GM18861 (cell line): ENCODE results near the gene KXD1.
"Not testable (repeated sequence)": the region's sequence is repeated elsewhere in the genome, so short reads cannot be mapped to it uniquely, and the experiment has no call there.

Experiments
- ATAC-seq: cut with Tn5 transposase; IDR thresholded peaks from one replicate; pipeline ENCODE4 v1.9.1; 2021; ENCODE audit not compliant: unreplicated experiment

Gene KXD1, protein sequence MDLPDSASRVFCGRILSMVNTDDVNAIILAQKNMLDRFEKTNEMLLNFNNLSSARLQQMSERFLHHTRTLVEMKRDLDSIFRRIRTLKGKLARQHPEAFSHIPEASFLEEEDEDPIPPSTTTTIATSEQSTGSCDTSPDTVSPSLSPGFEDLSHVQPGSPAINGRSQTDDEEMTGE

DNA sequence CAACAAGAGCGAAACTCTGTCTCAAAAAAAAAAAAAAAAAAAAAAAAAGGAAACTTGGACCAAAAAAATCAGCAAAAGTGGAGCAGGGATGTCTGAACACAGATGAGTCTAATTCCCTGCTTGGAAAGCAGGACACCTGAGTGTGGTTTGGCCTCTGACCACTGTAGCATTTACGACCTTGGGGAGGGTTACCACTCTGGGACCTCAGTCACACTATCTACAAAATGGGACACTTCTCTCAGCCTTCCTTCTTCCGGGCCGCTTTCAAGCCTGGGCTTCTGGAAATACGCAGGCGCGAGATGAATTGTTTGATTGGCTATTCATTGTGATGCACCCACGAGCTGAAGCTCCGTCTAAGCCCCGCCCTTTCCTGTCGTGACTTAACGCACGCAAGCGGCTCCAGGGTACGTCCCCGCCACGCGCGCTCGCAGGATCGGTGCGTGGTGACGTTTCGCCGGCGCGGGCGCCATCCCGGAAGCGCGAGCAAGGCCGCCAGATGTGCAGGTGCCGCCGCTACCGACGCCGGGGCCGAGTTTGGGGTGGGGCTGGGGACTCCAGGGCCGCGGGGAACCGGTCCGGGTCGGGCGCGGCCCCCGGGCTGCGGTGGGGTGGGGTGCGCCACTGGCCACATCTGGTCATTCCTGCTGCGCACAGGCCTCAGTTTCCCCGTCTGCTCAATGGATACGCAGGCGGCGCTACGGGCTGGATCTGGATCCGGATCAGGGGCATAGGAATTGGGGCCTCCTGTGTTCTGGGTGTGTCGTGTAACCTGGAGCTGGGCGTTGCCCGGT, at the start of gene KXD1:
KXD1 (plus strand) TSS at position 460 of the 791 bp plus-strand sequence. CDS start 4,187 bp downstream, outside the sequence.
- peak; percentile 89 for ATAC-seq

DNA sequence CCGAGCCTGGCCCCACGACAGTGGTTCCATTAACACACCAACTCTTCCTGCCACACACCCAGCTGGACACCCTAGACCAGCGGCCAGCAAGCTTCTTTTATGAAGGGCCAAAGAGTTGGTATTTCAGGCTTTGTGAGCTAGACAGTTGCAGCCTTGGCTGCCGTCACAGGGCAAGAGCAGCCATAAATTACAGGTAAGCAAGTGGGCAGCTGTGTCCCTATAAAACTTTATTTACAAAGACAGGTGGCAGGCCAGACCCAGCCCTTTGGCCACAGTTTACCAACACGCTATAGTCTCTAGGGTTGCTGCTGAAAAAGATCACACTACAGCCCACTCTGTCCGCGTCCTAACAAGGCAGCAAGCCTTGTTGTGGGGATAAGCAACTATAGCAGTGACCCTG, 49.1 kb upstream of the KXD1 start:
- no peak for ATAC-seq

DNA sequence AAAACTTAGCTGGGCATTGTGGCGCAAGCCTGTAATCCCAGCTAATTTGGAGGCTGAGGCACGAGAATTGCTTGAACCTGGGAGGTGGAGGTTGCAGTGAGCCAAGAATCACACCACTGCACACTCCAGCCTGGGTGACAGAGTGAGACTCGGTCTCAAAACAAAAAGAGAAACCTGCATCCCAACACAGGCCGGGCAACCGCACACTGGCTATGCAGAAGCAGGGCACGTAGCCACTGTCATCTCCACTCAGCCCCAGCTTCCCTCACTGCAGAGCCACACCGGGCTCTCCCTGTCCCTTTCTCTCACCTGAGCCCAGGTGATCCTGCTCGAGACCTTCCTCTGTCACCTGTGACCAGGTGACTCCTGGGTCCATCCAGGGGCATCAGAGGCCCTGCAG, 47.5 kb upstream of the KXD1 start:
- no peak for ATAC-seq

DNA sequence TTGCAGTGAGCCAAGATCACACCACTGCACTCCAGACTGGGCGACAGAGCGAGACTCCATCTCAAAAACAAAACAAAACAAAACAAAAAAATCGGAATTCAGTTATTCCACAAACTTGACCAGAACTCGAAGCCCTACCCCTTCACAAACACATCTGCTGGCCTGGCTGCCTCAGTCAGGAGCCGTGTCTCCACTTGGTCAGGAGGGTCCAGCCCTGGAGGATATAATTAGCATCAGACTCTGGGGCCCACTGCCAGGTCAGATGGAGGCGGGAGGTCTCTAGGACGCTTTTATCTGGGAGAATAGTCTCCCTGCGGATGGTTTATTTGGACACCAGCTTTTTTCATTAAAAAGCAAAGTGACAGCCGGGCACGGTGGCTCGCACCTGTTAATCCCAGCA, 43.8 kb upstream of the KXD1 start:
- ATAC-seq, result no peak

DNA sequence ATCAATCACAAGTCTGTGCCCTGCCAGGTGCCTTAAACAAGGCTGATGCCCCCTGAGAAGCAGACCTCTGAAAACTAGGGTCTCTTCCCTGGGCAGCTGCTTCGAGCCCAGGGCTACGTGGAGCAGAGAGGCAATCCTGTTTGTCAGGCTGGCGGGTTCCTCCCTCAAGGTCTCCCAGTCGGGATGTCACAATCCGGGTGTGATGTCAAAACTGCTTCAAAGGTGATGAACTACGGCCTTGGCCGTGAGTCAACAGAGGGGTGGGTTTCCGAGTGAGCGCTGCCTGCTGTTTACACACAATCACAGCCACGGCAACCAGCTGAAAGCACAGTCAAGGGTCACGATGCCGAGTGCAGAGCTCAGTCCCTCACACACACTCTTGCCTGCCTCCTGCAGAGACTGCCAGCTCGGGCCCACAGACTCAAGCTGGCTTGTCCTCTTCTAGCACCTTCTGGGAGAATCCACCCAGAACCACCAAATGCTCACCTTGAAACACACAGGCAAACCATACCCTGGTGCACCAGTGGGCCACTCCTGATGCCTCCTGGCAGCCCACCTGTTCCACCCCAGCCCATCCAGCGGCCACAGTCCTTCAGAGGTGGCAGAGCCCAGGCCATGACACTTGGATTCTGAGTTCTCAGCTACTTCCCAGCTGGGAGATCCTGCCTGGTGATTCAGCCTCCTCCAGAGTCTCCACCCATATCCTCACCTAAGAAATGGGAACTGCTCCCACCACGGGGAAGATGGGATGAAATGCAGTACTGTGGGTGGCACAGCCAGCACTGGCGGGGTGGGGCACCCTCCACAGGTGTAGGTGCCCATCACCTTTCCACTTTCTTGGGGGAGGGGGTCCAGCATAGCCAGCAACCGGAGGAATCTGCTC, 42.6 kb upstream of the KXD1 start:
- ATAC-seq, result no peak

DNA sequence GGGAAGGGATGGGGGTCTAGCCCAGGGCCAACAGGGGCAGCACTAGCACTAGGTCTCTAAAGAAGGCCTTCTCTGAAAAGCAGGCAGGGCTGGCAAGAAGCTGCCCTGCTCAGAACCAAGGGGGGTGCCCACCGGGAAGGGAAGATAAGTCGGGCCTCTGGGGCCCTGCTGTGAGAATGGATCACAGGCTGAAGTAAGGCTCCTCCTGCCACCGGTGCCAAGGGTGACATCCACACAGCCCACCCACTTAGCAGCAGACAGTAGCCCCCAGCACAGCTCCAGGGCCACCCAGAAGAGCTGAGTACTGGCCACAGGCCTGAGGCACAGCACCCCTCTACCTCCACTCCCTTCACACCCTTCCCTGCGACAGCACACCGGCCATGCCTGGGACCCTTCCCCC, 41.7 kb upstream of the KXD1 start:
- ATAC-seq, result no peak

DNA sequence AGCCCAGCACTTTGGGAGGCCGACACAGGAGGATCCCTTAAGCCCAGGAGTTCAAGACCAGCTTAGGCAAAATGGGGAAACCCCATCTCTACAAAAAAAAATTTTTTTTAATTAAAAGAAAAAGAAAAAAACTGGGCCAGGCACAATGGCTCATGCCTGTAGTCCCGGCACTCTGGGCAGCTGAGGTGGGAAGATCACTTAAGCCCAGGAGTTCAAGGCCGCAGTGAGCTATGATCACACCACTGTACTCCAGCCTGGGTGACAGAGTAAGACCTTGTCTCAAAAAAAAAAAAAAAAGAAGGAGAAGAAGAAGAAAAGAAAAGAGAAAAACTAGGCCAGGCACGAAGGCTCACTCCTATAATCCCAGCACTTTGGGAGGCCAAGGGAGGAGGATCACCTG, 40.1 kb upstream of the KXD1 start:
- ATAC-seq, result no peak

DNA sequence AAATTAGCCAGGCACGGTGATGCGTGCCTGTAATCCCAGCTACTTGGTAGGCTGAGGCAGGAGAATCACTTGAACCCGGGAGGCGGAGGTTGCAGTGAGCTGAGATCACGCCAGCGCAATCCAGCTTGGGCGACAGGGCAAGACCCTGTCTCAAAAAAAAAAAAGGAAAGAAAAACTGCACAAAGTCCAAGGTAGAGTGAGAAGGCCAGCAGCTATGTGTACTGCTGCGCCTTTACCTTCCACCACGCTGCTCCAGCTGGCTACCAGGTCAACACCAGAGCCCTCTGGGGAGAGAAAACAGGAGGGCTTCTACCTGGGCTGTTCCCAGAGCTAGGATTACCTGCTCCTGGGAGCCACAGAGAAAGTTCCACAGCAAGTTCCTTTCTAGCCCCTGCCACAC, 39.0 kb upstream of the KXD1 start:
- no peak for ATAC-seq

DNA sequence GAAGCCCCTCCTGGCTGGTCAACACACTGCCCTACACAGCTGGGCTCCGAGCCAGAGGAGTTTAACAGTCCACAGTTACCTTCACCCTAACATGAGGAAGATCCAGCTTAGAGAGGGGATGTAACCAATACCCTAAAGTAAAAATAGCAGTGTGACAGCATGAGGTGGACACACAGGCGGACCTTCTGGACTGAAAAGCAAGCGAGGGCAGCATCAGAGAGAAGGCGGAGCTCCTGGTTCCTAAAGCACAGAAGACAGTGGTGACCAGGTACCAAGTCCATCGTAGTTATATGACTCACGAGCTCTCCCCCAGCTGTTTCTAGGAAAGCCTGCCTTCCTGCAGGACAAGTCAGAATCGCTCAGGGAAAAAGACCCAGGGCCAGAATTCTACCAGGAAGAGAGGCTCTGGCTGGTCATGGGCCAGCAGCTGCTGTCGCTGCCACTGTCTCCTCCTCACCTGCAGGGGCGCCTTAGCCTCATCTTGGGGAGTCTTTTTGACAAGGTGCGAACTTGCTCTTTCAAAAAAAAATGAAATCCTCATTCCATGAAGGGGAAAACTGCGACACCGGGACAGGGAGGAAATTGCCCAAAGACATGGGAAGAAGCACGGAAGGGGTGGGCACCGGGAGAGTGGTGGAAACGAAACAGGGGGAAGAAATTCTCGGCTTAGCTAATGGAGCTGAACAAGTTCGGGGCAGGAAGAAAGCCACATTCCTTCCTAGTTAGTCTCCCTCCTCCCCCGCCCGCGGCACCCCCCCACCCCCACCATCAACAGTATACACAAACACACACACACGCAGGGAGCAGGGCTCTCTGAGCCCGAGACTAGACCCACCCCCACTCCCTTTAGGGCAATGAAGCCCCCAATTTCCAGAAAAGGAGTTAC, 37.5 kb upstream of the KXD1 start:
- no peak for ATAC-seq

DNA sequence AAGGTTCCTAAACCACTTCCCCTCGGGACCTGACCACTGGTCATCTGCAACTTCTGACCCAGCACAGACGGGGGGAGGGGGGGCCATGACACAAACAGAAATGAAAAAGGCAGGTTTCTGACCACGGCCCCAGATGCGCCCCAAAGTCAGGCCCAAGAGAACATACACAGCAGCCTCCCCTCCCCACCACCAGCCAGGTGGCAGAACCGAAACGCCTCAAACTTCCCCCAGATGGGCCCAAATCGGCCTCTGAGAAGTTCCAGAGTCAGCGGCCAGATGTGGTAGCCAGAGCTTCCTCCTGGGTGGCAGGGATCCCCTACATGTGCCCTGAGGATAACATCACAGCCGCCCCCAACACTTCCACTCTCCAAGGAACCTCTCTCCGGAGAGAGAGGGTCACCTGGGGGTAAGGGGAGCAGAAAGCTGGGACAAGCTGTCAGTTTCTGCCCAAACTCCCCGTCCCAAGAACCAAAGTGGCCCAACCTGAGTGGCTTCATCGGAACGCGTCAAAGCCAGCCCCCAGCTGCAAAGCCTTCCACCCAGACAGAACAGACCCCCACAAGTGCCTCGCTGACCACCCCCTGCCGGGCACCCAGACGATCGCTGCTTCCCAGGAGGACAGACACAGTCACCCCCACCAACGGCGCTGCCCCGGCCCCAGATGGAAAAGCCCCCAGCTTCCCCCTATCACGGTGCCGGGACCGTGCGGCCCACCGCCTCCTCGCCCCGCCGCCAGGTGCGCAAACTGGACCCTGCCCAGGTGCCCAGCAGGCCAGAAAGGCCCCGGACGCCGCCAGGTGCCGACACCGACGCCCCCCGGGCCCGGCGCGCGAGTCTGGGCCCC, 36.6 kb upstream of the KXD1 start:
- ATAC-seq, result no peak

DNA sequence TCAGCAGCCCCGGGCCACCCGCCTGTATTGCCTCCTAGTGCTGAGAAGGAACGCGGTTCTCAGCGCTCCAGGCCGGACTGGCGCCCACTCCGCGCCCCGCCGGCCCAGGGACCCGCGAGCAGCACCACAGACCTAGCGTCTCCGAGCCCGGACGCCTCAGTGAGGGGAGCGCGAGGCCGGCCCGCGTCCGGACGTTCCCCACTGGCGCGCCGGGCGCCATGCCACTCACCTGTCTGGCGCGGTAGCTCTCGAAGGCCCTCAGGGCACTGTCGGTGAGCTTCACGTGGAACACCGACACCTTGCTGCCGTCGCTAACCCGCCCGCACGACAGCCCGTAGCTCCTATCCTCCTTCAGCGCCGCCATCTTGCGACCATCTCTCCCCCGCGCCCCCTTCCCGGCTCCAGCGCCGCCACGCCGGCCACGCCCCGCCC, 36.0 kb upstream of the KXD1 start, which contains the start of gene ELL:
ELL (minus strand) TSS at position 379 of the 432 bp plus-strand sequence; CDS start at position 364, 15 bp downstream.
- ATAC-seq, result no peak

DNA sequence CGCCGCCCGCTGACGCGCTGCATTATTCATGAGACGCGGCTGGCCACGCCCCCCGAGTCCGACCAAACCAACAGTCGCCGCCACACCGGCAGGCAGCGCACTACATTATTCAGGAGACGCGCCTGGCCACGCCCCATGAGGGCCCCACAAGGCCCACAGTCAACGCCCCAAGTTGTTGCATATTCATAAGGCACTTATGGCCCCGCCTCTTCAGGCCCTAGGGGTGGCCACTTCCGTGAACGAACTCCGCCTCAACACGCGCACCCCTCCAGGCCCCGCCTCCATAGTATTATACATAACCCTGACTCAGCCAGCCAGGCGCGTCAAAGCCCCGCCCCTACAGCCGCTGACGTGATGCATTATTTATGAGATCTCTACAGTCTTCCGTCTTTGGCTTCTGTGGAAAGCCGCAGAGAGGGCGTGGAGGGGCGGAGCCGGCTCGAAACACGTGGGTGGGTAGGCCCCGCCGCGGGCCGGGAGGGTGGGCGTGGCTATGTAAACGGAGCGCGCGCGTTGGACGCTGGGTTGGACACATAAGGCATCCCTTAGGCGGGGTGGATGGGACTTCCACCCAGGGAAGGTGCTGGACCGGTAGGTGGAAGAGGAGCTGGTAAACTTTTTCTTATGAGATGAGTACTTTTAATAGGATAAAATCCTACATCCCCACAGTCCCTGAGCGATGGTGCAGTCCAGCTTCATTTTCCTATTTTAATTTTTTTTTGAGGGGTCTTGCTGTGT, 35.4 kb upstream of the KXD1 start:
- ATAC-seq, result peak; percentile 81

DNA sequence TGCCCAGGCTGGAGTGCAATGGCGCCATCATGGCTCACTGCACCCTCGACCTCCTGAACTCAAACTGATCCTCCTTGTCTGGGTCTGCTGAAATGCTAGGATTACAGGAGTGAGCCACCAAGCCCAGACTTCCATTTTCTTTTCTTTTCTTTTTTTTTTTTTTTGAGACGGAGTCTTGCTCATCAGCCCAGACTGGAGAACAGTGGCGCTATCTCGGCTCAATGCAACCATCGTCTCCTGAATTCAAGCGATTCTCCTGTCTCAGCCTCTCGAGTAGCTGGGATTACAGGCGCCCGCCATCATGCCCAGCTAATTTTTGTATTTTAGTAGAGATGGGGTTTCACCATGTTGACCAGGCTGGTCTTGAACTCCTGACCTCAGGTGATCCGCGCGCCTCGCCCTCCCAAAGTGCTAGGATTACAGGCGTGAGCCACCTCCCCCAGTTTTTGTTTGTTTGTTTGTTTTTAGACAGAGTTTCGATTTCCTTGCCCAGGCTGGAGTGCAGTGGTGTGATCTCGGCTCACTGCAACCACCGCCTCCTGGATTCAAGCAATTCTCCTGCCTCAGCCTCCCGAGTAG, 34.7 kb upstream of the KXD1 start:
- not testable (repeated sequence) for ATAC-seq

DNA sequence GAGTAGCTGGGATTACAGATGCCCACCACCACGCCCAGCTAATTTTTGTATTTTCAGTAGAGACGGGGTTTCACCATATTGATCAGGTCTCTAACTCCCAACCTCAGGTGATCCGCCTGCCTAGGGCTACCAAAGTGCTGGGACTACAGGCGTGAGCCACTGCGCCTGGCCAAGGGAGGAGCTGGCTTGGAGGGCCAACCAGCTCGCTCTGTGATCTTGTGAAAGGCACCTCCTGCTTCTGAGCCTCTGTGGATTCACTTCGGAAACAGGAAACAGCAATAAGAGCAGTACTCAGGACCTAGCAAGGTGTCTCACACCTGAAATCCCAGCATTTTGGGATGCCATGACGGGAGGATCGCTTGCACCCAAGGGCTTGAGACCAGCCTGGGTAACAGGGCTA, 33.8 kb upstream of the KXD1 start:
- ATAC-seq, result no peak

DNA sequence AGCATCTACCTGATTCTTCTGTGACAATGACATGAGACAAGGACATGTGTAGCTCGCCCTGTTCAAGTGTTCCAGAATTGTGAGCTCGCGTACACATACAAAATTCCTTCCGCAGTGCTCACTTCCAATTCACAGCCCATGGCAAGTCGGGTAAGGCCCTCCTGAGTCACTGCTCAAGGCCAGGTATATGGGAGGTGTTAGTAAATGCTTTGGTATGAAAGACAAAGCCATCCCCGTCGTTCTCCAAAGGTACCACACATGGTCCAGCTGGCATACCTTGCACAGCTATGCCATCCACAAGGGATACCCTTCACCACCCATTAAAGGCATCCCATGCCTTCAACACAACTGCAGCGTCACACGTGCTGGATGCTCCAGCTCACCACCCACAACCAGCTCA, 31.4 kb upstream of the KXD1 start:
- no peak for ATAC-seq

DNA sequence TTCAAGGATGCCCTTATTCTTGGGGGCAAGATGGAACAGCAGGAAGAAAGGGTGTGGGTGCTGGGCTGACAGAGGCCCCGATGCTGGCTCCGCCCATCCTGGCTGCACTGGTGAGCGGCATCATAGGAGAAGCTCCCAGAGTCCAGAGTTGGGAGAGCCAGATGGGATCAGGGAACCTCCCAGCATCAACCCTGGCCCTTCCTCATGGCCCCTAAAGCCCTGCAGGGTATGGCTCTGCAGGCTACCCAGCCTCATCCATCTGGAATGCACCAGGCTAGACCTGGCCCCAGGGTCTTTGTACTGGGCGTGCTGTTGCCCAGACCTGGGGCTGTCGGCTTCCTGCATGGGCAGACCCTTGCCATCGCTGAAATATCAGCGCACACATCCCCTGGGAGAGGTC, 27.9 kb upstream of the KXD1 start:
- ATAC-seq, result no peak

DNA sequence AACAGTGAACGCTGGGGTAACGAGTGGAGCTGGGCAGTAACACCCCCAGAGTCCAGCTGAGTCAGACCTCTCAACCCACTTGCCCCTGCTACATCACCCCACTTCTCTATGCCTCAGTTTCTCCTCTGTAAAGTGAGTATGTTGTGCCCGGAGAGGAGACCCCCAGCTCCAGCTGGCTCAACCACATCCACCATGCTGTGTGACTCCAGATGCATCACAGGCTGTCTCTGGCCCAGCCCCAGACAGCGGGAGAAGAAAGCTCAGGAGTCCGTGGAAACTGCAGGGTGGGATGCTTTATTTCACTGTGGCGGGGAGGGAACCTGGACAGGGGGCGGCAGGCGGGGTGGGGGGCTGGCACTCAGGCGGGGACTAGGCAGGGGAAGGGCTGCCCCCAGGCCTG, 26.2 kb upstream of the KXD1 start:
- ATAC-seq, result no peak

DNA sequence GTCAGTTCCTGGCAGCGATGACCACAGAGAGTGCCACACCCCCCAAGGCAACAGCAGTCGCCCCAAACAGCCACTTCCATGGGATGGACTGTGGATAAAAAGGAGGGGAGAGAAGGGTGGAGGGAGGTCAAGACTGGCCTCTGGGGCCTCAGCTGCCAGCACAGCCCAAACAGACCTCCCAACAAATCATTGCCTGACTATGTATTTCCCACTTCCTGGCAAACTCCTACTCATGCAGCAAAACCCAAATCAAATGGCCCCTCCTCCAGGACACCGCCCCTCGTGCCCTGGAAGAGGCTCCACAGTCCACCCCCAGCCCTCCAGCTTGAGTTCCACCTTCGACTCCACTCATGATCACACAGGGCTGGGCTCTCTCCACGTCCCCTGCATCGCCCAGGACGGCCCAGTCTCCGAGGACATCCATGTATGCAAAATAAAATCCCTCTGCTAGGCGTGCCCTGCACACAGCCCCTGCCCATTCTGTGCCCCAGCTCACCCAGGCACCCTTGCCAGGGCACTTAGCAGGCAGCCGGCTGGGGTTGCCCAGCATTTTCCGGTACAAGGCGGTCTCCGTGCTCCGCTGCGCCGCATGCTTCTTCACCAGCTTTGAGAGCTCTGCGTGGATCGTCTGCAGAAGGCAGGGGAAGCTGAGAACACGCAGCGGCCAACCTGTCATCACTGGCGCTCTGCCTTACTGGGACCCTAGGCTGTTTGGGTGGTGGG, 25.3 kb upstream of the KXD1 start:
- no peak for ATAC-seq
